Fibroblast of upper back skin (primary cell): ENCODE measurements around the gene ART1.

Source experiments
- DNase-seq: peaks from one replicate; pipeline ENCODE4 v3.0.0-alpha.2; 2013

Gene ART1

DNA sequence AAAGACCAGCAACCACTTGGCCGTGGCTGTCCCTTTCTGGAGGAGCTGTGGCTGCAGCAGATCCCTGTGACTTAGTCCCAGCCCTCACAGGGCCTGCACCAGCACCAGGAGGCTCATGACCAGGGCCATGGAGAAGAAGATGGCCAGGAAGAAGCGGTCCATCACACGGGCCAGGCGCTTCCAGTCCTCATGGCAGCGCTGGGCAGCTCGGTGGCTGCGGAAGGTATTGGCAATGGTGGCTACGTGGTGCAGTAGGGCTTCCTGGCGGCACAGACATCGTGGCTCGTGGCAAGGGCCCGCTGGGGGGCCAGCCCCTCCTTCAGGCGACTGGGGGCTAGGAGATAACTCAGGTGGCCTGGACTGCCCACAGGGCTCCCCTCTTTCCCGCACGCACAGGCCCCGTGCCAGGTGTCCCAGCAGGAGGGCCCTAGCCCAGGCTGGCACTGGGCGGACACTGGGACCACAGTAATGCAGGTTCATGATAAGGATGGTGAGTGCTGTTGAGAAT is 21.1 kb downstream of the ART1 start:
- no peak for DNase-seq

DNA sequence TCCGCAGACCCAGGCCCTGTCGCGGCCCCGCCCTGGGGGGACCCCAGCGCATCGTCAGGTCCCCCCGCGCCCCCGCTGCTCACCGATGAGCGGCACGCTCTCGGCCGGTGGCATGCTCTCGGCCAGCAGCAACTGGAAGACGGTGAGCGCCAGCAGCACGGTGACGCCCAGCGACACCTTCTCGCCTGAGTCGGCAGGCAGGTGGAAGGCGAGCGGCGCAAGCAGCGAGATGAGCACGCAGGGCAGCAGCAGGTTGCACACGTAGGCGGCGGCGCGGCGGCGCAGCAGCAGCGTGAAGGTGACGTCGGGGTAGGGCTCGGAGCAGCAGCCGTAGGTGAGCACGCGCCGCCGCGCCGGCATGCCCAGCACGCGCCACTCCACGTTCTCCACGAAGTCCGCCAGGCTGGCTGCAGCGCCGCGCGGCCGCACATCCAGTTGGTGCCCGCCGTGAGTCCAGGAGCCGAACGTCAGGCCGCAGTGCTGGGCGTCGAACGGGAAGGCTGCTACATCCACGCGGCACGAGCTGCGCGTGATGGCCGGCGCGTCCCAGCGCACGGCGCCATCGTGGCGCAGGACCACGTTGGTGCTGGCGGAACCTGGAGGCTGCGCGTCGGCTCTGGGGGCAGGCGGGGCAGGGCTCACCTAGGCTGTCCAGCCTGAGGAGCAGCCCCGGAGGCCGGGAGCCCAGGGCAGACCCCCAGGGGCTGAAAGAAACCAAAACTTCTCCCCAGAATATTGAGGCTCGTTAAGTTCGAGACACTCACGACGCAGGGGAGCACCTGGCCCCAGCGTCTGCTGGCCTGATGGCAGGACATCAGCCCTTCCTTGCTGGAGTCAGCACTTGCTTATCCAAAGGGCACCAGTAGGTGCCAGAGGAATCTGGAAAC is 22.5 kb downstream of the ART1 start:
- DNase-seq: no peak

- DNase-seq: no peak
Observed at GRCh38 chr11:3669128-3669527, 24.2 kb downstream of the ART1 start.

DNA sequence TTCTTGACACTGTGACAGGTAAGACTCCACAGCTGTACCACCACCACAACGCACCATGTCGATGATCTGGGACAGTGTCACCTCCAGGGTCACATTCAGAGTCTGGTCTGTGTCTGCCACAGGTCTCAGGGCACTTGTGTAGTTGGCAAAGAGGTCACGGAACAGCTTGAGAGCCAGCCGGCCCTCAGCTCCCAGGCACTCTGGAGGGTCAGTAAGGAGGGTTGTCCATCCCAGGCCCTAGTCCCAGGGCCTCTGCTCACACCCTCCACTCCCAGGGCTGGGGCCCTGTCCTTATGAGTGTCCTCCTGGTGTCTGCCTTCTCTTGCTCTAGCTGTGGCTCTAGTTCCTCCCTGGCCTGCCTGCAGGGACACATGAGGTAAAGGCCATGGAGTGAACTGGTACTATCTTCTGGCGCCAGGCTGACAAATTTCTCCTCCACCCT is 24.8 kb downstream of the ART1 start:
- no peak for DNase-seq

- DNase-seq: no peak
Observed at GRCh38 chr11:3671334-3672254, 26.7 kb downstream of the ART1 start, which contains the start of gene CHRNA10. CHRNA10 (minus strand) TSS chr11:3671384; CDS start chr11:3671312, 72 bp downstream.

- peak; percentile 62 for DNase-seq
Observed at GRCh38 chr11:3674189-3674588, 29.3 kb downstream of the ART1 start.

DNA sequence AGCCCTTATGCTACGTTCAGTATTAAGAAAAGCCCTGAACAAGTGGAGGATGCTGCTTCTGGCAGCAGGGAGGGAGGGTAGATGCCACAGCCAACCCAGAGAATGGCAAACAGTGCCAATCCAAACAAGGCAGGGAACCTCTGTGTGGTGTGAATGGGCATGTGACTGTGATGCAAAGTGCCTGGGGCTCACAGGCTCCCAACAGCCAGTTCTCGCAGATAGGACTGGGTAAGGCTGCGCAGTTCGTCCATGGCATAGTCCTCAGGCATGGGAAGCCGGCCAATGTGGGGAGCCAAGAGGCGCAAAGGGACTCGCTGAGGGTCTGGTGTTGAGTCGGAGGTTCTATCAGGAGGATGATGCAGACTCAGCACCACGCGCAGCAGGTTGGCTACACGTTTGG is 31.0 kb downstream of the ART1 start:
- no peak for DNase-seq

- DNase-seq: no peak
Observed at GRCh38 chr11:3679077-3679476, 34.1 kb downstream of the ART1 start.

- no peak for DNase-seq
Observed at GRCh38 chr11:3683039-3683438, 38.1 kb downstream of the ART1 start.

GRCh38 chr11:3684129-3684818 is 39.3 kb downstream of the ART1 start:
- no peak for DNase-seq

DNA sequence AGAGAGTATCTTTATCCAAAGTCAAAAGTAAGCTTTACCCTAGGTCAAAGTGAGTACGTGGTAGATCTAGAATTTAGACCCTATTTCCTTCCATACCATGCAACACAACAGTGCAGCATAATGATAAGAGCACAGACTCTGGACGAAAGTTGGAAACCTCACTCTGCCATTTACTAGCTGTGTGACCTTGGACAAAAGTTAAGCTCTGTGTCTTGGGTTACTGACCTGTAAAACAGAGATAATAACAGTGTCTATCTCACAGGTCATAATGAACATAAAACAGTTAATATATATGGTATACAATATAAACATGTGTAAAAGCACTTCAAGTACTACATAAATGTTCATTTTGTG is 39.9 kb downstream of the ART1 start:
- no peak for DNase-seq

- DNase-seq: no peak
Observed at GRCh38 chr11:3685923-3686322, 41.0 kb downstream of the ART1 start.

DNA sequence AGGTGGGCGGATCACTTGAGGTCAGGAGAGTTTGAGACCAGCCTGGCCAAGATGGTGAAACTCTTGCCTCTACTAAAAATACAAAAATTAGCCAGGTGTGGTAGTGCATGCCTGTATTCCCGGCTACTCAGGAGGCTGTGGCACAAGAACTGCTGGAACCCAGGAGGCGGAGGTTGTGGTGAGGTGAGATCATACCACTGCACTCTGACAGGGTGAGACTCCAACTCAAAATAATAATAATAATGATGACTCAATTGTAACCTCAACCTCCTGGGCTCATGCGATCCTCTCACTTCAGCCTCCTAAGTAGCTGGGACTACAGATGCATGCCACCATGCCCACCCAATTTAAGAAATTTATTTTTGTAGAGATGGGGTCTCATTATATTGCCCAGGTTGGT is 41.8 kb downstream of the ART1 start:
- DNase-seq: no peak

DNA sequence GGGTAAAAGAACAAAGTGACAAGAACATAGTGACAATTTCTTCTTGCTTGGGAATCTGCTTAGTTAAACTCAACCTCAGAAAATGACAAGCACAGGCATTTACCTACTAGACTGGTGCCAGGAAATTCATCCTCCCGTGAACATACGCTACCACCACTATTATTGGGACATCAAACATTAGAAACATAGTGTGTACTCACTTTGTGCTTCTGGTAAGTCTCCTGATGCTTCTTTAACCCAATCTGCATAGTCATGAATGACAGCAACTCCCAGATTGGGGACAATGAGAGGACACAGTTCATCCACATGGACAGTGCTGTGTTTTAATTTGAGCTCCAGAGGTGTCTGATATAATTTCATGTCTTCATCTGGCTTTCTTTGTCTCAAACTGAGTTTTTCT is 55.5 kb downstream of the ART1 start:
- no peak for DNase-seq

- no peak for DNase-seq
Observed at GRCh38 chr11:3700910-3701309, 56.0 kb downstream of the ART1 start.

DNA sequence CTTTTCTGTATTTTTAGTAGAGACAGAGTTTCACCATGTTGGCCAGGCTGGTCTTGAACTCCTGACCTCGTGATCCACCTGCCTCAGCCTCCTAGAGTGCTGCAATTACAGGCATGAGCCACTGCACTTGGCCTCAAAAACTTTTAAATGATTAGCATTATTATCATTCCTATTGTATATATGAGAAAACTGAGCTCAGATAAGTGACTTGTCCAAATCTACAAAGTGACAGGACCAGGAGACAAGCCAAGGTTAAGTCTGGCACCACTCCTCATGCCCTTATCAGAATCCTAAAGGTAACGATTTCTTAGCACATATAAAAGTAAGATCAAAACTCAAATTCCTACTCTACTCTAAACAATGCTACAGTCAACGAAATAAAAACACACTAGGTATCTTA is 58.5 kb downstream of the ART1 start:
- DNase-seq: no peak

DNA sequence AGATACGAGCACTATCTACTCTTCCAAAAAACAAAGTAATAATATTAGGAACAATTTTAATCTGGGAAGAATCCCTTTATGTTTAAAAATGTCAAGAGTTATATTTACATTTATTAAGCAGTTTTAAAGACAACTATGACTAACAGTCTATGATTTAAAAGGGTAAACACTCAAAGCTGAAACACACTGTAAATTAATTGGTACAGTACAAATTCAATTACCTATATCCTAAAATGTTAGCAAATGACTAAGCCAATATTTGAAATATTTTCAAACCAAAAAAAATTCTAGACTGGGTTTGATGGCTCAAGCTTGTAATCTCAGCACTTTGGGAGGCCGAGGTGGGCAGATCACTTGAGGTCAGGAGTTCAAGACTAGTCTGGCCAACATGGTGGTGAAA is 62.2 kb downstream of the ART1 start:
- peak; percentile 21 for DNase-seq

GRCh38 chr11:3709977-3710376 is 65.0 kb downstream of the ART1 start:
- peak; percentile 37 for DNase-seq

- peak; percentile 45 for DNase-seq
Observed at GRCh38 chr11:3710485-3711259, 65.7 kb downstream of the ART1 start.

DNA sequence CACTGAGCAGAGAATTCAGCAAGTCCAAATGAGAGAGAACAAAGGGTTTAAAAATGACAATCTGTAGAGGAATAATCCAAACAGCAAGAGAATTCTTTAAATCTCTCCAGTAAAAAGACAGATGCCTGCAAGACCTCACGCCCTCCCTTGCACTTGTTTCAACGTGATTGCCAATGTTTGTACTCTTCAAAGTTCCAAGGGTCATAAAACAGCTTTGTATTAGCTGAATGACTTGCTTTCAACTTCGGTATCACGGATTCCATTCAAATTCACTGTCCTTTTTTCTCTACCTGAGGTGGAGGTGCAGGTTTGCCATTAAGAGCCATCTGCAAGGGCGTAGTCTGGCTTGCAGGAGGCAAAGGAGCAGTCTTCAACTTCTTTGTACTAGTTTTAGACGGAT is 67.3 kb downstream of the ART1 start:
- no peak for DNase-seq
